Sigmoid colon (tissue), 3 donors: ENCODE measurements around the gene NAA50.

Source experiments
- POLR2A ChIP-seq, 2 donors: fragments of 450-650 bp; IDR thresholded peaks; one replicate each; pipeline ENCODE4 v1.6.1; 2016; ENCODE audit warnings: antibody characterized with exemption in 2 of 2, mild to moderate bottlenecking in 2 of 2, moderate library complexity in 2 of 2
- TF ChIP-seq, protein P1 (sequence below), 4 experiments: fragments of 450-650 bp in 3 of 4; fragments of 200-600 bp in 1 of 4; IDR thresholded peaks; one replicate each; pipeline ENCODE4 v1.5.1; 2016 to 2019; ENCODE audit warnings: antibody characterized with exemption in 4 of 4, mild to moderate bottlenecking in 3 of 4, moderate library complexity in 2 of 4

- TF ChIP-seq, protein P1, sequence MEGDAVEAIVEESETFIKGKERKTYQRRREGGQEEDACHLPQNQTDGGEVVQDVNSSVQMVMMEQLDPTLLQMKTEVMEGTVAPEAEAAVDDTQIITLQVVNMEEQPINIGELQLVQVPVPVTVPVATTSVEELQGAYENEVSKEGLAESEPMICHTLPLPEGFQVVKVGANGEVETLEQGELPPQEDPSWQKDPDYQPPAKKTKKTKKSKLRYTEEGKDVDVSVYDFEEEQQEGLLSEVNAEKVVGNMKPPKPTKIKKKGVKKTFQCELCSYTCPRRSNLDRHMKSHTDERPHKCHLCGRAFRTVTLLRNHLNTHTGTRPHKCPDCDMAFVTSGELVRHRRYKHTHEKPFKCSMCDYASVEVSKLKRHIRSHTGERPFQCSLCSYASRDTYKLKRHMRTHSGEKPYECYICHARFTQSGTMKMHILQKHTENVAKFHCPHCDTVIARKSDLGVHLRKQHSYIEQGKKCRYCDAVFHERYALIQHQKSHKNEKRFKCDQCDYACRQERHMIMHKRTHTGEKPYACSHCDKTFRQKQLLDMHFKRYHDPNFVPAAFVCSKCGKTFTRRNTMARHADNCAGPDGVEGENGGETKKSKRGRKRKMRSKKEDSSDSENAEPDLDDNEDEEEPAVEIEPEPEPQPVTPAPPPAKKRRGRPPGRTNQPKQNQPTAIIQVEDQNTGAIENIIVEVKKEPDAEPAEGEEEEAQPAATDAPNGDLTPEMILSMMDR (IDR thresholded peaks at IDR 0.05), result no peak
- no peak for TF ChIP-seq POLR2A (IDR thresholded peaks at IDR 0.05)
Measured at GRCh38 chr3:113668015-113668414, 78.0 kb downstream of the NAA50 start.
